Neuronal stem cell (in vitro differentiated cells): ENCODE data around the gene KCNK13.
A peak's percentile ranks its signal among the peaks of the same experiment; 100 is the strongest.

Experiments
- DNase-seq: peaks from one replicate; pipeline ENCODE4 v3.0.0-alpha.2; 2013; ENCODE audit warnings: low spot score
- H2AFZ ChIP-seq: one replicate; pipeline ENCODE4 v1.6.1; 2013; ENCODE audit warnings: mild to moderate bottlenecking, low read length, inconsistent platforms
- H2AK5ac ChIP-seq: 2 replicates; pipeline ENCODE4 v1.6.1; 2013; ENCODE audit warnings: low read depth, mild to moderate bottlenecking, inconsistent platforms, low read length, moderate library complexity, mixed read lengths
- H2BK120ac ChIP-seq: 2 replicates; pipeline ENCODE4 v1.6.1; 2013; ENCODE audit warnings: low read depth, mild to moderate bottlenecking, inconsistent platforms, low read length, moderate library complexity, mixed read lengths
- H2BK12ac ChIP-seq: one replicate; pipeline ENCODE4 v1.6.1; 2013; ENCODE audit warnings: low read length, inconsistent platforms
- H2BK15ac ChIP-seq: 2 replicates; pipeline ENCODE4 v1.6.1; 2013; ENCODE audit warnings: mild to moderate bottlenecking, low read length, inconsistent platforms, mixed read lengths
- H2BK5ac ChIP-seq: one replicate; pipeline ENCODE4 v1.6.1; 2013; ENCODE audit warnings: inconsistent platforms, mild to moderate bottlenecking, low read length, moderate library complexity
- H3K14ac ChIP-seq: one replicate; pipeline ENCODE4 v1.6.1; 2013; ENCODE audit warnings: low read length, inconsistent platforms
- H3K18ac ChIP-seq: 2 replicates; pipeline ENCODE4 v1.6.1; 2013; ENCODE audit warnings: low read length, inconsistent platforms
- H3K23ac ChIP-seq: 2 replicates; pipeline ENCODE4 v1.6.1; 2013; ENCODE audit warnings: low read depth, mild to moderate bottlenecking, mixed read lengths, low read length, inconsistent platforms; ENCODE audit not compliant: poor library complexity
- H3K27ac ChIP-seq: replicated peaks from 3 replicates; pipeline ENCODE4 v1.5.1; 2013; ENCODE audit warnings: low read length, inconsistent platforms
- H3K27me3 ChIP-seq, 3 experiments: 2 replicates each; pipeline ENCODE4 v1.6.1; 2013; ENCODE audit warnings: low read length in 3 of 3, mild to moderate bottlenecking in 2 of 3, inconsistent platforms in 1 of 3, low read depth in 1 of 3, mixed read lengths in 1 of 3, moderate library complexity in 1 of 3; ENCODE audit not compliant: control insufficient read depth in 3 of 3, insufficient read depth in 3 of 3
- H3K36me3 ChIP-seq, 2 donors: replicated peaks in 1 of 2; 2 replicates each; pipeline ENCODE4 v1.6.1; 2013; ENCODE audit warnings: low read length in 2 of 2; ENCODE audit not compliant: control insufficient read depth in 2 of 2, insufficient read depth in 2 of 2
- H3K4ac ChIP-seq: 2 replicates; pipeline ENCODE4 v1.6.1; 2013; ENCODE audit warnings: inconsistent platforms, mild to moderate bottlenecking, low read length, moderate library complexity
- H3K4me1 ChIP-seq, 2 donors: 1 replicate in 1 of 2; 2 replicates in 1 of 2; pipeline ENCODE4 v1.6.1; 2013; ENCODE audit warnings: low read length in 2 of 2, low read depth in 1 of 2; ENCODE audit not compliant: control insufficient read depth in 2 of 2, insufficient read depth in 1 of 2
- H3K4me2 ChIP-seq: one replicate; pipeline ENCODE4 v1.6.1; 2013; ENCODE audit warnings: mild to moderate bottlenecking, low read length, inconsistent platforms; ENCODE audit not compliant: insufficient read depth, poor library complexity, severe bottlenecking
- H3K4me3 ChIP-seq, 2 donors: 2 replicates each; pipeline ENCODE4 v1.5.1; 2013; ENCODE audit warnings: low read length in 2 of 2, mild to moderate bottlenecking in 2 of 2, inconsistent platforms in 1 of 2, moderate library complexity in 1 of 2
- H3K79me1 ChIP-seq: one replicate; pipeline ENCODE4 v1.6.1; 2013; ENCODE audit warnings: low read depth, mild to moderate bottlenecking, inconsistent platforms, low read length, moderate library complexity
- H3K9ac ChIP-seq: one replicate; pipeline ENCODE4 v1.6.1; 2013; ENCODE audit warnings: mild to moderate bottlenecking, low read depth, low read length, inconsistent platforms; ENCODE audit not compliant: poor library complexity
- H3K9me3 ChIP-seq, 2 donors: replicated peaks in 1 of 2; 2 replicates each; pipeline versions ENCODE3 to v1.6.1; 2013; ENCODE audit warnings: low read length in 2 of 2, mild to moderate bottlenecking in 2 of 2, inconsistent platforms in 1 of 2, low read depth in 1 of 2, mixed read lengths in 1 of 2, moderate library complexity in 1 of 2; ENCODE audit not compliant: control insufficient read depth in 2 of 2, insufficient read depth in 1 of 2
- H4K8ac ChIP-seq: one replicate; pipeline ENCODE4 v1.6.1; 2013; ENCODE audit warnings: low read depth, mild to moderate bottlenecking, inconsistent platforms, low read length, moderate library complexity
- H4K91ac ChIP-seq: one replicate; pipeline ENCODE4 v1.6.1; 2013; ENCODE audit warnings: low read length, low read depth, mild to moderate bottlenecking, inconsistent platforms; ENCODE audit not compliant: poor library complexity
- WGBS, 2 donors: extraction: QIAGEN DNeasy Blood & Tissue Kit; methylation state at CpG; one replicate each; pipeline ENCODE4 v1.1.7; 2013; ENCODE audit warnings: missing lambda C conversion rate in 2 of 2, mixed read lengths in 1 of 2; ENCODE audit not compliant: insufficient read length in 2 of 2, insufficient replicate concordance in 1 of 2; ENCODE audit errors: extremely low coverage in 2 of 2; 5-methylcytosine and 5-hydroxymethylcytosine counted together

The KCNK13 gene

GRCh38 chr14:90188588-90188987 lies 126.8 kb downstream of the KCNK13 start:
- Histone ChIP-seq H3K18ac (no peak overlapping the region), H3K4me1 (peaks cover 0 to 2% of the 10 kb centered on the region in 2 donors), H4K8ac (no peak overlapping the region), H3K14ac (no peak overlapping the region), H3K4me2 (no peak overlapping the region), H3K4ac (no peak overlapping the region), H3K4me3 (no peak overlapping the region), H2BK15ac (no peak overlapping the region), H3K79me1 (no peaks in the 10 kb centered on the region), H2BK5ac (no peak overlapping the region), H3K9me3 (no peaks in the 10 kb centered on the region), H3K36me3 (no peaks in the 10 kb centered on the region), H2BK120ac (no peak overlapping the region), H2BK12ac (no peak overlapping the region), H3K27ac (no peak overlapping the region), H4K91ac (no peak overlapping the region), H3K27me3 (peaks cover 0 to 8% (median 0%) of the 10 kb centered on the region in 3 experiments), H3K9ac (no peak overlapping the region), H2AK5ac (no peak overlapping the region), H3K23ac (no peak overlapping the region), H2AFZ (no peak overlapping the region)
- no CpG with 5 or more reads among the region's 2 CpGs for WGBS, 2 donors
- DNase-seq: no peak

- Histone ChIP-seq H3K9me3 (no peaks in the 10 kb centered on the region), H3K18ac (no peak overlapping the region), H3K79me1 (no peaks in the 10 kb centered on the region), H3K4me2 (no peak overlapping the region), H2BK120ac (no peak overlapping the region), H4K8ac (no peak overlapping the region), H3K4ac (no peak overlapping the region), H2BK15ac (no peak overlapping the region), H3K23ac (peak overlapping the region; percentile 26), H4K91ac (no peak overlapping the region), H3K14ac (no peak overlapping the region), H3K4me3 (no peak overlapping the region), H2AK5ac (no peak overlapping the region), H3K9ac (no peak overlapping the region), H2BK5ac (no peak overlapping the region), H2AFZ (no peak overlapping the region), H3K27ac (no peak overlapping the region), H3K27me3 (peaks cover 0 to 2% (median 1%) of the 10 kb centered on the region in 3 experiments), H3K36me3 (no peaks in the 10 kb centered on the region), H2BK12ac (no peak overlapping the region), H3K4me1 (no peaks in the 10 kb centered on the region)
- no CpG with 5 or more reads among the region's 5 CpGs for WGBS, 2 donors
- no peak for DNase-seq
Observed at GRCh38 chr14:90191154-90191553, 129.4 kb downstream of the KCNK13 start.

- Histone ChIP-seq H3K27me3 (peaks cover 0 to 5% (median 1%) of the 10 kb centered on the region in 3 experiments), H3K4me3 (no peak overlapping the region), H2AK5ac (no peak overlapping the region), H3K36me3 (no peaks in the 10 kb centered on the region), H3K4ac (no peak overlapping the region), H4K91ac (no peak overlapping the region), H3K23ac (no peak overlapping the region), H3K18ac (no peak overlapping the region), H2BK12ac (no peak overlapping the region), H2AFZ (no peak overlapping the region), H2BK5ac (no peak overlapping the region), H3K79me1 (no peaks in the 10 kb centered on the region), H2BK15ac (no peak overlapping the region), H4K8ac (no peak overlapping the region), H3K9me3 (no peaks in the 10 kb centered on the region), H3K4me2 (no peak overlapping the region), H3K9ac (no peak overlapping the region), H3K4me1 (no peaks in the 10 kb centered on the region), H3K14ac (no peak overlapping the region), H3K27ac (no peak overlapping the region), H2BK120ac (no peak overlapping the region)
- DNase-seq: no peak
- no CpG with 5 or more reads among the region's 7 CpGs for WGBS, 2 donors
Observed at GRCh38 chr14:90191585-90191984, 129.8 kb downstream of the KCNK13 start.

- H3K23ac ChIP-seq: no peak overlapping the region
- H2BK15ac ChIP-seq: no peak overlapping the region
- DNase-seq: no peak
- H4K8ac ChIP-seq: no peak overlapping the region
- H2BK12ac ChIP-seq: no peak overlapping the region
- no peak overlapping the region for H2BK120ac ChIP-seq
- H4K91ac ChIP-seq: no peak overlapping the region
- no peak overlapping the region for H3K9ac ChIP-seq
- H3K27me3 ChIP-seq: peaks cover 0 to 5% (median 1%) of the 10 kb centered on the region in 3 experiments
- H3K4me1 ChIP-seq: peaks cover 0 to 4% of the 10 kb centered on the region in 2 donors
- H3K79me1 ChIP-seq: no peaks in the 10 kb centered on the region
- no peak overlapping the region for H2AFZ ChIP-seq
- no peak overlapping the region for H3K14ac ChIP-seq
- no peak overlapping the region for H3K18ac ChIP-seq
- no peak overlapping the region for H3K4ac ChIP-seq
- no peak overlapping the region for H3K4me3 ChIP-seq
- no CpG with 5 or more reads among the region's 9 CpGs for WGBS, 2 donors
- no peak overlapping the region for H3K27ac ChIP-seq
- H2BK5ac ChIP-seq: no peak overlapping the region
- no peaks in the 10 kb centered on the region for H3K9me3 ChIP-seq
- H3K4me2 ChIP-seq: no peak overlapping the region
- H2AK5ac ChIP-seq: no peak overlapping the region
- H3K36me3 ChIP-seq: no peaks in the 10 kb centered on the region
Observed at GRCh38 chr14:90193925-90194324, 132.1 kb downstream of the KCNK13 start.
